Liver (tissue), 9 donors: ENCODE results near the gene COBL. TPM values are rescaled to one million over a fixed set of nuclear protein-coding genes. Genes with fewer than 3 reads are reported as not detected.
A peak's percentile ranks its signal among the peaks of the same experiment; 100 is the strongest.

Experiments used
- DNase-seq: peaks from one replicate; pipeline ENCODE4 v3.0.0-alpha.2; 2017; ENCODE audit warnings: low spot score
- H3K27ac ChIP-seq, 2 donors: one replicate each; pipeline ENCODE4 v1.7.0; 2013; ENCODE audit warnings: inconsistent platforms in 2 of 2, low read length in 2 of 2, control low read depth in 1 of 2, low read depth in 1 of 2, mild to moderate bottlenecking in 1 of 2
- H3K27me3 ChIP-seq, 4 donors: one replicate each; pipeline versions ENCODE4 v1.6.1 to v1.7.0; 2013; ENCODE audit warnings: low read length in 3 of 4, inconsistent platforms in 1 of 4, mild to moderate bottlenecking in 1 of 4, moderate library complexity in 1 of 4; ENCODE audit not compliant: control insufficient read depth in 4 of 4, insufficient read depth in 4 of 4
- H3K36me3 ChIP-seq, 4 donors: one replicate each; pipeline versions ENCODE4 v1.6.1 to v1.7.0; 2013; ENCODE audit warnings: low read length in 3 of 4, mild to moderate bottlenecking in 3 of 4, low read depth in 1 of 4, moderate library complexity in 1 of 4; ENCODE audit not compliant: control insufficient read depth in 4 of 4, insufficient read depth in 3 of 4
- H3K4me1 ChIP-seq, 4 donors: one replicate each; pipeline versions ENCODE4 v1.6.1 to v1.7.0; 2013; ENCODE audit warnings: low read length in 3 of 4, mild to moderate bottlenecking in 3 of 4, moderate library complexity in 1 of 4; ENCODE audit not compliant: control insufficient read depth in 4 of 4, insufficient read depth in 4 of 4
- H3K4me3 ChIP-seq, 3 donors: one replicate each; pipeline versions ENCODE4 v1.6.1 to v1.7.0; 2013; ENCODE audit warnings: low read length in 3 of 3, control low read depth in 1 of 3, low read depth in 1 of 3, mild to moderate bottlenecking in 1 of 3
- H3K9ac ChIP-seq, 2 donors: one replicate each; pipeline ENCODE4 v1.7.0; 2013; ENCODE audit warnings: low read length in 2 of 2, mild to moderate bottlenecking in 2 of 2, moderate library complexity in 2 of 2, control low read depth in 1 of 2, low read depth in 1 of 2
- H3K9me3 ChIP-seq, 4 donors: one replicate each; pipeline versions ENCODE4 v1.6.1 to v1.7.0; 2013; ENCODE audit warnings: low read length in 3 of 4; ENCODE audit not compliant: control insufficient read depth in 4 of 4
- ATF3 ChIP-seq: IDR thresholded peaks from 2 replicates; pipeline ENCODE4 v1.6.1; 2016; ENCODE audit warnings: antibody characterized with exemption
- CTCF ChIP-seq: fragments of 150-350 bp; IDR thresholded peaks from 2 replicates; pipeline ENCODE4 v1.5.1; 2017; ENCODE audit warnings: improper control_type of control experiment, low read depth, low read length; ENCODE audit not compliant: missing input control
- EGR1 ChIP-seq, 2 donors: IDR thresholded peaks; 2 replicates each; pipeline ENCODE4 v1.6.1; 2016 to 2018; ENCODE audit warnings: antibody characterized with exemption in 2 of 2, low read depth in 2 of 2
- FOXA1 ChIP-seq: IDR thresholded peaks from 2 replicates; pipeline ENCODE4 v1.6.1; 2016; ENCODE audit warnings: antibody characterized with exemption
- FOXA2 ChIP-seq: IDR thresholded peaks from 2 replicates; pipeline ENCODE4 v1.6.1; 2016; ENCODE audit warnings: antibody characterized with exemption
- GABPA ChIP-seq, 2 donors: IDR thresholded peaks in 1 of 2; conservative IDR thresholded peaks in 1 of 2; 2 replicates each; pipeline ENCODE4 v1.6.1; 2016; ENCODE audit warnings: antibody characterized with exemption in 2 of 2, mild to moderate bottlenecking in 1 of 2, moderate library complexity in 1 of 2
- HNF4A ChIP-seq, 2 donors: conservative IDR thresholded peaks; 2 replicates each; pipeline ENCODE4 v1.6.1; 2016; ENCODE audit warnings: antibody characterized with exemption in 2 of 2, mild to moderate bottlenecking in 2 of 2
- RAD21 ChIP-seq, 2 donors: IDR thresholded peaks; 2 replicates each; pipeline ENCODE4 v1.6.1; 2016; ENCODE audit warnings: antibody characterized with exemption in 2 of 2, mild to moderate bottlenecking in 2 of 2
- REST ChIP-seq: IDR thresholded peaks from 2 replicates; pipeline ENCODE4 v1.6.1; 2016; ENCODE audit warnings: antibody characterized with exemption, mild to moderate bottlenecking
- RXRA ChIP-seq, 2 donors: IDR thresholded peaks; 2 replicates each; pipeline ENCODE4 v1.6.1; 2017 to 2018; ENCODE audit warnings: antibody characterized with exemption in 2 of 2, mild to moderate bottlenecking in 1 of 2
- TAF1 ChIP-seq: conservative IDR thresholded peaks from 2 replicates; pipeline ENCODE4 v1.6.1; 2016; ENCODE audit warnings: antibody characterized with exemption, mild to moderate bottlenecking
- ZBTB33 ChIP-seq: IDR thresholded peaks from 2 replicates; pipeline ENCODE4 v1.6.1; 2016; ENCODE audit warnings: antibody characterized with exemption
- WGBS: extraction: QIAGEN DNeasy Blood & Tissue Kit; methylation state at CpG from one replicate; pipeline ENCODE4 v1.1.7; 2013; 5-methylcytosine and 5-hydroxymethylcytosine counted together
- polyA plus RNA-seq, 2 donors: library from polyadenylated mRNA; stranded (reverse) in 1 of 2; unstranded in 1 of 2; fragments of 200-250 nt in 1 of 2; fragments of >200 nt in 1 of 2; fragmentation: Nextera tagmentation in 1 of 2; extraction: Ambion mirVana in 1 of 2; gene quantifications; one replicate each; pipeline versions ENCODE4 v1.2.1 to v1.2.3, GENCODE V29; 2013 to 2015
- total RNA-seq, 2 donors: library from RNA; depleted of rRNA; stranded (reverse); fragments of >200 nt; gene quantifications; one replicate each; pipeline ENCODE4 v1.2.3, GENCODE V29; 2014
- donor health status: healthy.
- donor health status: healthy.
- donor health status: healthy.
- donor health status: healthy.
- donor health status: healthy.

COBL gene
- total and polyA plus RNA-seq, 4 donors, result 5.8 to 18.7 (median 10.7) TPM

GRCh38 chr7:51161937-51162336 lies 154.7 kb downstream of the COBL start:
- WGBS, result 90% methylated on average over 6 of the region's 6 CpGs
- H3K27me3 ChIP-seq, result no peaks in the 10 kb centered on the region
- no peaks in the 10 kb centered on the region for H3K9me3 ChIP-seq
- H3K9ac ChIP-seq, result no peak overlapping the region
- H3K4me3 ChIP-seq, result no peak overlapping the region
- H3K36me3 ChIP-seq, result no peaks in the 10 kb centered on the region
- TF ChIP-seq EGR1 (IDR thresholded peaks at IDR 0.05; ENCODE audit: low read depth in 2 of 2) (no peak), TAF1 (no peak), FOXA2 (no peak)
- H3K4me1 ChIP-seq, result peaks cover 0 to 8% (median 3%) of the 10 kb centered on the region in 4 donors
- no peak overlapping the region for H3K27ac ChIP-seq
- no peak for DNase-seq

GRCh38 chr7:51160990-51161615 lies 155.5 kb downstream of the COBL start:
- Histone ChIP-seq H3K4me3 (no peak overlapping the region), H3K9ac (no peak overlapping the region), H3K27me3 (no peaks in the 10 kb centered on the region), H3K36me3 (no peaks in the 10 kb centered on the region), H3K27ac (no peak overlapping the region), H3K4me1 (peaks cover 0 to 16% (median 6%) of the 10 kb centered on the region in 4 donors), H3K9me3 (no peaks in the 10 kb centered on the region)
- DNase-seq, result peak; percentile 52
- TF ChIP-seq FOXA1 (no peak), ATF3 (no peak), REST (no peak), TAF1 (no peak), RAD21 (IDR thresholded peaks at IDR 0.05) (peak; percentile 96), GABPA (IDR thresholded peaks at IDR 0.05 in 1 of 2, conservative IDR thresholded peaks at IDR 0.05 in 1 of 2) (no peak), RXRA (IDR thresholded peaks at IDR 0.05) (no peak), ZBTB33 (no peak), HNF4A (conservative IDR thresholded peaks at IDR 0.05) (no peak), CTCF (peak; percentile 92)
- WGBS, result 28% methylated on average over 9 of the region's 9 CpGs
